K562 (cell line): ENCODE measurements around the gene RAI1. TPM values are rescaled to one million over a fixed set of nuclear protein-coding genes. Genes with fewer than 3 reads are reported as not detected.

Experiments used
- ATAC-seq: fragments of 200-7000 bp; cut with Tn5 transposase; 3 replicates; pipeline ENCODE4 v1.9.1; 2020; ENCODE audit warnings: moderate library complexity
- BruUV-seq: library from RNA; stranded (reverse); fragments of 400-500 nt; replicated peaks from 2 replicates; lab custom pipeline; 2021; lab: Mats Ljungman, UMichigan
- CTCF ChIA-PET: fragments of 300-600 bp; formaldehyde crosslinking; extraction: SDS; loops from one replicate; lab custom pipeline; 2021; ENCODE audit warnings: low intra/inter-chr PET ratio; lab: Yijun Ruan, JAX
- POLR2A ChIA-PET: fragments of 300-600, 350-650 bp; sonication (Branson Sonifier 250); formaldehyde crosslinking; extraction: SDS; loops from one replicate; lab custom pipeline; 2021; ENCODE audit warnings: antibody characterized with exemption, inconsistent platforms; lab: Yijun Ruan, JAX
- DNase-seq, 4 experiments: peaks; one replicate each; pipeline versions ENCODE4 v3.0.0 to v3.0.0-alpha.2; 2011 to 2018; ENCODE audit warnings: low spot score in 3 of 4, mixed read lengths in 3 of 4; ENCODE audit errors: extremely low read depth in 1 of 4
- FAIRE-seq: peaks from 2 replicates; lab custom pipeline; 2011; peaks lifted over from hg19 to GRCh38; lab: Jason Lieb, UNC
- H2AFZ ChIP-seq: 2 replicates; pipeline ENCODE4 v1.6.0; 2011; ENCODE audit warnings: low read depth, low read length, control low read depth, inconsistent platforms
- H3K27ac ChIP-seq: fragments of 200-600 bp; 3 replicates; pipeline ENCODE4 v1.8.0; 2011; ENCODE audit warnings: low read depth, mild to moderate bottlenecking, control low read depth, inconsistent platforms, low read length, moderate library complexity, mixed read lengths; ENCODE audit errors: extremely low read depth
- H3K27me3 ChIP-seq, 2 experiments: fragments of 300-600 bp in 1 of 2; 2 replicates in 1 of 2; 3 replicates in 1 of 2; pipeline versions ENCODE4 v1.6.0 to v1.8.0; 2011; ENCODE audit warnings: inconsistent platforms in 2 of 2, low read length in 2 of 2, mild to moderate bottlenecking in 1 of 2, mixed read lengths in 1 of 2, moderate library complexity in 1 of 2; ENCODE audit not compliant: control insufficient read depth in 2 of 2, insufficient read depth in 2 of 2
- H3K36me3 ChIP-seq: fragments of 300-600 bp; 3 replicates; pipeline ENCODE4 v1.8.0; 2011; ENCODE audit warnings: mild to moderate bottlenecking, low read length, inconsistent platforms; ENCODE audit not compliant: control insufficient read depth, insufficient read depth
- H3K4me1 ChIP-seq, 2 experiments: fragments of 200-600 bp in 1 of 2; replicated peaks in 1 of 2; 2 replicates in 1 of 2; 3 replicates in 1 of 2; pipeline versions ENCODE4 v1.5.1 to v1.8.0; 2011; ENCODE audit warnings: inconsistent platforms in 2 of 2, low read length in 2 of 2, mild to moderate bottlenecking in 1 of 2, mixed read lengths in 1 of 2, moderate library complexity in 1 of 2; ENCODE audit not compliant: control insufficient read depth in 2 of 2, insufficient read depth in 2 of 2
- H3K4me2 ChIP-seq: 2 replicates; pipeline ENCODE4 v1.6.1; 2011; ENCODE audit warnings: low read length, control low read depth, inconsistent platforms, mixed read lengths; ENCODE audit not compliant: insufficient read depth
- H3K4me3 ChIP-seq: fragments of 200-600 bp; sonication (generic), shearing (Covaris generic); 2 replicates; pipeline ENCODE4 v1.5.1; 2016; ENCODE audit warnings: control low read depth, inconsistent platforms
- H3K79me2 ChIP-seq: fragments of 200-600 bp; 3 replicates; pipeline ENCODE4 v1.8.0; 2011; ENCODE audit warnings: low read length, inconsistent platforms; ENCODE audit not compliant: control insufficient read depth, insufficient read depth
- H3K9ac ChIP-seq, 2 experiments: 2 replicates each; pipeline versions ENCODE4 v1.6.0 to v1.6.1; 2011; ENCODE audit warnings: low read depth in 2 of 2, low read length in 2 of 2, control low read depth in 1 of 2, inconsistent platforms in 1 of 2, mild to moderate bottlenecking in 1 of 2, mixed read lengths in 1 of 2; ENCODE audit not compliant: insufficient read depth in 1 of 2
- H3K9me1 ChIP-seq: one replicate; pipeline ENCODE4 v1.6.0; 2011; ENCODE audit warnings: inconsistent platforms, mild to moderate bottlenecking, low read length, moderate library complexity; ENCODE audit not compliant: control insufficient read depth, insufficient read depth
- H3K9me3 ChIP-seq: replicated peaks from 2 replicates; pipeline ENCODE4 v1.5.1; 2011; ENCODE audit warnings: low read depth, low read length, inconsistent platforms; ENCODE audit not compliant: control insufficient read depth, insufficient read depth
- H4K20me1 ChIP-seq: replicated peaks from 2 replicates; pipeline ENCODE4 v1.6.1; 2011; ENCODE audit warnings: low read length, inconsistent platforms, mixed read lengths; ENCODE audit not compliant: control insufficient read depth, insufficient read depth
- CAMTA2 ChIP-seq: fragments of 250-450 bp; sonication (Bioruptor Pico); conservative IDR thresholded peaks from 2 replicates; pipeline ENCODE4 v1.5.1; 2022
- CBFA2T2 ChIP-seq: fragments of 450-650 bp; conservative IDR thresholded peaks from 2 replicates; pipeline ENCODE4 v1.6.1; 2017; ENCODE audit warnings: mild to moderate bottlenecking
- E2F8 ChIP-seq: fragments of 450-650 bp; IDR thresholded peaks from 2 replicates; pipeline ENCODE4 v1.7.1; 2018; ENCODE audit warnings: mild to moderate bottlenecking, low read depth; ENCODE audit not compliant: partially characterized antibody
- ETS2 ChIP-seq: IDR thresholded peaks from 2 replicates; pipeline ENCODE4 v1.6.1; 2016; ENCODE audit warnings: borderline replicate concordance, missing genetic modification characterization, mild to moderate bottlenecking, moderate library complexity, missing compliant biosample characterization; ENCODE audit not compliant: poor library complexity, severe bottlenecking
- FOXK1 ChIP-seq: sonication (generic); formaldehyde crosslinking; IDR thresholded peaks from 2 replicates; pipeline ENCODE4 v1.8.0; 2022; ENCODE audit warnings: missing genetic modification reagents, mild to moderate bottlenecking, borderline replicate concordance
- GATAD2B ChIP-seq: fragments of 450-650 bp; IDR thresholded peaks from 2 replicates; pipeline ENCODE4 v1.6.1; 2017; ENCODE audit warnings: mild to moderate bottlenecking, borderline replicate concordance
- KDM2B ChIP-seq: fragments of 250-450 bp; sonication (Bioruptor Pico); IDR thresholded peaks from 2 replicates; pipeline ENCODE4 v1.8.0; 2021; ENCODE audit warnings: mild to moderate bottlenecking, moderate library complexity
- PREB ChIP-seq: sonication (generic); formaldehyde crosslinking; IDR thresholded peaks from 2 replicates; pipeline ENCODE4 v1.8.1; 2023; ENCODE audit warnings: mild to moderate bottlenecking, missing genetic modification reagents
- RAD21 ChIP-seq, 2 experiments: fragments of 250-450 bp in 1 of 2; fragments of 450-650 bp in 1 of 2; sonication (Bioruptor Pico) in 1 of 2; formaldehyde crosslinking in 1 of 2; IDR thresholded peaks in 1 of 2; conservative IDR thresholded peaks in 1 of 2; 2 replicates each; pipeline versions ENCODE4 v1.4.0 to v1.8.0; 2020 to 2022; ENCODE audit warnings: mild to moderate bottlenecking in 2 of 2, moderate library complexity in 1 of 2
- WGBS: fragments of 100-300 bp; shearing (Covaris generic); methylation state at CpG from one replicate; pipeline ENCODE4 v1.1.6; 2016; ENCODE audit warnings: low coverage, mixed read lengths; ENCODE audit not compliant: insufficient coverage; ENCODE audit errors: missing lambda C conversion rate; 5-methylcytosine and 5-hydroxymethylcytosine counted together
- in situ Hi-C: fragments of 300-500 bp; cut with MboI; formaldehyde crosslinking; loops from 4 replicates; pipeline ENCODE4 v1.15.0; 2018; ENCODE audit warnings: inconsistent platforms, mixed read lengths
- intact Hi-C: fragments of 100-400 bp; cut with micrococcal nuclease; formaldehyde crosslinking; loops from 2 replicates; pipeline ENCODE4 v1.14.2; 2022
- polyA plus RNA-seq, 8 experiments: library from polyadenylated mRNA; depleted of rRNA in 4 of 8; stranded (reverse) in 5 of 8; unstranded in 3 of 8; fragments of >200 nt; fragmentation: Nextera tagmentation in 2 of 8; fragmentation: Illumina TruSeq in 1 of 8; extraction: Ambion mirVana in 2 of 8; extraction: Trizol in 1 of 8; gene quantifications; 2 replicates each; pipeline versions ENCODE4 v1.2.1 to v1.2.3, GENCODE V29; 2011 to 2014; ENCODE audit warnings: inconsistent platforms in 1 of 8, missing spikeins in 1 of 8
- total RNA-seq, 7 experiments: library from RNA; depleted of rRNA in 6 of 7; stranded (reverse); fragments of >200 nt in 6 of 7; fragmentation: Illumina TruSeq in 2 of 7; extraction: Trizol in 2 of 7; gene quantifications; 2 replicates each; pipeline versions ENCODE4 v1.2.1 to v1.2.3, GENCODE V29; 2011 to 2021; ENCODE audit warnings: low replicate concordance in 1 of 7

Gene RAI1
- total and polyA plus RNA-seq, 9 of the 15 experiments (the other 6 are each of a cell fraction or from before 2014, with no cell fraction given) = 0.68 to 19.9 (median 5.5) TPM

GRCh38 chr17:17722906-17723353, 41.7 kb downstream of the RAI1 start:
- no peak overlapping the region for H3K4me3 ChIP-seq
- in situ Hi-C loops = no loop called here
- intact Hi-C loops = no loop called here
- H2AFZ ChIP-seq = no peak overlapping the region
- H3K36me3 ChIP-seq = peaks cover 8% of the 10 kb centered on the region; the same call in 1 of the 3 replicates
- ATAC-seq = no peak
- no peak for FAIRE-seq
- CTCF ChIA-PET = no interaction called here
- no peaks in the 10 kb centered on the region; the same call in 2 of the 3 replicates for H3K79me2 ChIP-seq
- no TSS peak for BruUV-seq
- H3K9ac ChIP-seq = no peak overlapping the region
- H3K9me1 ChIP-seq = no peaks in the 10 kb centered on the region
- WGBS = 100% methylated on average over 7 of the region's 23 CpGs
- no peaks in the 10 kb centered on the region for H3K27me3 ChIP-seq
- no peak overlapping the region for H3K27ac ChIP-seq
- H4K20me1 ChIP-seq = no peaks in the 10 kb centered on the region
- POLR2A ChIA-PET = no interaction called here
- TF ChIP-seq CBFA2T2 (no peak), GATAD2B (no peak), ETS2 (tag) (no peak), E2F8 (no peak), FOXK1 (CRISPR knock-in tag) (no peak), CAMTA2 (CRISPR knock-in tag) (no peak), RAD21 (CRISPR knock-in tag; conservative IDR thresholded peaks at IDR 0.05 in 1 of 2, IDR thresholded peaks at IDR 0.05 in 1 of 2) (no peak), PREB (no peak), KDM2B (CRISPR knock-in tag) (no peak)
- peaks cover 0 to 15% of the 10 kb centered on the region in 2 experiments; a peak in 2 of 5 replicates for H3K4me1 ChIP-seq
- no peaks in the 10 kb centered on the region for H3K9me3 ChIP-seq
- H3K4me2 ChIP-seq = no peak overlapping the region
- DNase-seq = no peak
